Trophoblast cell (in vitro differentiated cells and primary cell): ENCODE results near the gene IL3.

Experiments used
- DNase-seq, 2 donors: peaks; one replicate each; pipeline ENCODE4 v3.0.0-alpha.2; 2016
- H2AFZ ChIP-seq: 2 replicates; pipeline ENCODE4 v1.6.1; 2013; ENCODE audit warnings: low read length, moderate library complexity, mild to moderate bottlenecking; ENCODE audit not compliant: insufficient read depth, poor library complexity
- H2AK5ac ChIP-seq: 2 replicates; pipeline ENCODE4 v1.6.1; 2013; ENCODE audit warnings: mild to moderate bottlenecking, low read length
- H2BK120ac ChIP-seq: 2 replicates; pipeline ENCODE4 v1.6.1; 2013; ENCODE audit warnings: low read length, mild to moderate bottlenecking, moderate library complexity; ENCODE audit not compliant: insufficient read depth, poor library complexity
- H2BK12ac ChIP-seq: 2 replicates; pipeline ENCODE4 v1.6.1; 2013; ENCODE audit warnings: mild to moderate bottlenecking, low read length, moderate library complexity
- H2BK5ac ChIP-seq: 2 replicates; pipeline ENCODE4 v1.6.1; 2013; ENCODE audit warnings: low read length, low read depth, moderate library complexity, mild to moderate bottlenecking; ENCODE audit not compliant: poor library complexity
- H3K14ac ChIP-seq: 2 replicates; pipeline ENCODE4 v1.6.1; 2013; ENCODE audit warnings: mild to moderate bottlenecking, low read length
- H3K18ac ChIP-seq: 2 replicates; pipeline ENCODE4 v1.6.1; 2013; ENCODE audit warnings: mild to moderate bottlenecking, low read length
- H3K23ac ChIP-seq: 2 replicates; pipeline ENCODE4 v1.6.1; 2013; ENCODE audit warnings: low read length
- H3K27ac ChIP-seq: 2 replicates; pipeline ENCODE4 v1.5.1; 2013; ENCODE audit warnings: low read depth, mild to moderate bottlenecking, inconsistent platforms, low read length, moderate library complexity
- H3K27me3 ChIP-seq: 2 replicates; pipeline ENCODE4 v1.6.1; 2013; ENCODE audit warnings: inconsistent platforms, mild to moderate bottlenecking, low read length, moderate library complexity; ENCODE audit not compliant: insufficient read depth
- H3K36me3 ChIP-seq, 2 experiments: 1 replicate in 1 of 2; 2 replicates in 1 of 2; pipeline ENCODE4 v1.6.1; 2013; ENCODE audit warnings: low read length in 2 of 2, mild to moderate bottlenecking in 2 of 2, moderate library complexity in 1 of 2; ENCODE audit not compliant: insufficient read depth in 2 of 2, control insufficient read depth in 1 of 2
- H3K4ac ChIP-seq: 2 replicates; pipeline ENCODE4 v1.6.1; 2013; ENCODE audit warnings: low read depth, mild to moderate bottlenecking, low read length, moderate library complexity
- H3K4me1 ChIP-seq, 2 experiments: 1 replicate in 1 of 2; 2 replicates in 1 of 2; pipeline ENCODE4 v1.6.1; 2013; ENCODE audit warnings: low read length in 2 of 2, mild to moderate bottlenecking in 2 of 2, moderate library complexity in 1 of 2; ENCODE audit not compliant: insufficient read depth in 2 of 2, control insufficient read depth in 1 of 2
- H3K4me2 ChIP-seq: 2 replicates; pipeline ENCODE4 v1.6.1; 2013; ENCODE audit warnings: inconsistent platforms, mild to moderate bottlenecking, low read length, moderate library complexity
- H3K4me3 ChIP-seq: 2 replicates; pipeline ENCODE4 v1.5.1; 2013; ENCODE audit warnings: mild to moderate bottlenecking, low read depth, low read length, inconsistent platforms
- H3K79me1 ChIP-seq: one replicate; pipeline ENCODE4 v1.6.1; 2013; ENCODE audit warnings: low read length
- H3K79me2 ChIP-seq: 2 replicates; pipeline ENCODE4 v1.6.1; 2013; ENCODE audit warnings: low read length, mild to moderate bottlenecking; ENCODE audit not compliant: control insufficient read depth, insufficient read depth, poor library complexity
- H3K9ac ChIP-seq: 2 replicates; pipeline ENCODE4 v1.6.1; 2013; ENCODE audit warnings: mild to moderate bottlenecking, low read length
- H3K9me3 ChIP-seq: 2 replicates; pipeline ENCODE4 v1.6.1; 2013; ENCODE audit warnings: low read depth, mild to moderate bottlenecking, control low read depth, inconsistent platforms, low read length; ENCODE audit not compliant: insufficient read depth
- H4K12ac ChIP-seq: 2 replicates; pipeline ENCODE4 v1.6.1; 2013; ENCODE audit warnings: low read depth, mild to moderate bottlenecking, low read length, moderate library complexity
- H4K8ac ChIP-seq: 2 replicates; pipeline ENCODE4 v1.6.1; 2013; ENCODE audit warnings: low read depth, mild to moderate bottlenecking, low read length, moderate library complexity
- H4K91ac ChIP-seq: one replicate; pipeline ENCODE4 v1.6.1; 2013; ENCODE audit warnings: low read depth, mild to moderate bottlenecking, low read length, moderate library complexity
- WGBS: extraction: QIAGEN DNeasy Blood & Tissue Kit; methylation state at CpG from one replicate; pipeline ENCODE4 v1.1.7; 2013; ENCODE audit warnings: missing lambda C conversion rate; ENCODE audit not compliant: insufficient read length, insufficient coverage; ENCODE audit errors: extremely low coverage; 5-methylcytosine and 5-hydroxymethylcytosine counted together

IL3 gene

DNA sequence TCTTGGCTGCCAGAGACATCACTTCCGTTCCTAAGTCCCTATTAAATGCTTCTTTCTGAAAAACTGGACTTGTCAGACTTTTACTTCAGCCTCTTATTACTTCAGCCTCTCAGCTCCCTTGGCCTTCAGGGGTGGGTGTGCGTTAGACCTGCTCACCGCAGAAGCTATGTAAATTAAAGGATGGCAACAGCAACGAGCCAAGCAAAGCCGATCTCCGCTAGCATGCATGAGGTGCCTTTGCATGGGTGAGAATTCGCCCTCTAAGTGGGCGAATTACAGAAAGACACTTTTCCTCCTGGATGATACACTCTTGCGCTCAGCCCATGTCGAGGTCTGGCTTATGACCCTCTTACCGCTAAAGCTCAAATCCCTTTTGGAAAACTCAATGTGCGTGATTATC is 10.9 kb upstream of the IL3 start:
- no peak overlapping the region for H2BK5ac ChIP-seq
- no peak overlapping the region for H3K4me3 ChIP-seq
- no peaks in the 10 kb centered on the region for H3K79me1 ChIP-seq
- H3K18ac ChIP-seq = no peak overlapping the region
- no peaks in the 10 kb centered on the region for H3K36me3 ChIP-seq
- WGBS = no CpG with 5 or more reads among the region's 12 CpGs
- H2AFZ ChIP-seq = no peak overlapping the region
- H2AK5ac ChIP-seq = no peak overlapping the region
- H3K4me2 ChIP-seq = no peak overlapping the region
- DNase-seq = no peak
- H3K9ac ChIP-seq = no peak overlapping the region
- no peak overlapping the region for H2BK120ac ChIP-seq
- H3K4me1 ChIP-seq = no peaks in the 10 kb centered on the region
- no peak overlapping the region for H3K27ac ChIP-seq
- no peak overlapping the region for H4K12ac ChIP-seq
- H2BK12ac ChIP-seq = no peak overlapping the region
- H3K79me2 ChIP-seq = no peaks in the 10 kb centered on the region
- no peaks in the 10 kb centered on the region for H3K27me3 ChIP-seq
- no peak overlapping the region for H4K8ac ChIP-seq
- H3K9me3 ChIP-seq = no peaks in the 10 kb centered on the region
- no peak overlapping the region for H4K91ac ChIP-seq
- no peak overlapping the region for H3K14ac ChIP-seq
- no peak overlapping the region for H3K4ac ChIP-seq
- no peak overlapping the region for H3K23ac ChIP-seq

- H4K91ac ChIP-seq = no peak overlapping the region
- H3K4me3 ChIP-seq = no peak overlapping the region
- peak in 1 of 2 donors; percentile 19 for DNase-seq
- WGBS = no CpG with 5 or more reads among the region's 5 CpGs
- H3K79me2 ChIP-seq = no peaks in the 10 kb centered on the region
- no peak overlapping the region for H2AFZ ChIP-seq
- no peaks in the 10 kb centered on the region for H3K27me3 ChIP-seq
- no peaks in the 10 kb centered on the region for H3K36me3 ChIP-seq
- H3K4ac ChIP-seq = no peak overlapping the region
- no peaks in the 10 kb centered on the region for H3K9me3 ChIP-seq
- H3K4me2 ChIP-seq = no peak overlapping the region
- H3K4me1 ChIP-seq = no peaks in the 10 kb centered on the region
- H3K14ac ChIP-seq = no peak overlapping the region
- no peaks in the 10 kb centered on the region for H3K79me1 ChIP-seq
- no peak overlapping the region for H2BK5ac ChIP-seq
- H3K18ac ChIP-seq = no peak overlapping the region
- no peak overlapping the region for H2BK12ac ChIP-seq
- no peak overlapping the region for H3K27ac ChIP-seq
- H4K8ac ChIP-seq = no peak overlapping the region
- no peak overlapping the region for H3K23ac ChIP-seq
- no peak overlapping the region for H2AK5ac ChIP-seq
- H3K9ac ChIP-seq = no peak overlapping the region
- H2BK120ac ChIP-seq = no peak overlapping the region
- no peak overlapping the region for H4K12ac ChIP-seq
Observed at GRCh38 chr5:132050136-132050535, 10.3 kb upstream of the IL3 start.

- no peak for DNase-seq
- Histone ChIP-seq H3K4me3 (no peak overlapping the region), H2AK5ac (no peak overlapping the region)
Observed at GRCh38 chr5:132050661-132051552, 9.5 kb upstream of the IL3 start.

DNA sequence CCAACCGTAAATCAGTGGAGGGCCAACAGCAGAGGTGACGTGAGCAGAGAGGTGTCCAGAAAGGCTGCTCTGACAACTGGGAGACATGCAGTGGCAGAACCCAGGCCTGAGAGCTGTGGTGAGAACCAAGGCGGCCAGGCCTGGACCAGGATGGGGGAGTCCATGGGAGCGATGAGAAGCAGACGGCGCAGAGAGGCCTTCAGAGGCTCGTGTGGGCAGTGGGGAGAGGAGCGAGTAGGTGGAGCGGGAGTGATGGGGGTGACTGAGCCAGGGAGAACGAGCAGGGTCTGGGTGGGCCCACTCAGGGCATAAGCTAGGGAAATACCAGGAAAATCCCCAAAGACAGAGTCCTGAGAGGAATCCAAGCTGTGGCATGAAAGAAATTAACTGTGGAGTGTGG is 7.9 kb upstream of the IL3 start:
- Histone ChIP-seq H3K4ac (no peak overlapping the region), H2BK5ac (no peak overlapping the region), H2BK12ac (no peak overlapping the region), H2BK120ac (no peak overlapping the region), H3K79me1 (no peaks in the 10 kb centered on the region), H3K27ac (no peak overlapping the region), H3K4me1 (no peaks in the 10 kb centered on the region), H4K91ac (no peak overlapping the region), H3K36me3 (no peaks in the 10 kb centered on the region), H3K14ac (no peak overlapping the region), H3K79me2 (no peaks in the 10 kb centered on the region), H3K4me3 (no peak overlapping the region), H3K4me2 (no peak overlapping the region), H3K9me3 (no peaks in the 10 kb centered on the region), H2AK5ac (no peak overlapping the region), H3K23ac (no peak overlapping the region), H3K9ac (no peak overlapping the region), H3K18ac (no peak overlapping the region), H4K12ac (no peak overlapping the region), H2AFZ (no peak overlapping the region), H3K27me3 (no peaks in the 10 kb centered on the region), H4K8ac (no peak overlapping the region)
- DNase-seq = no peak
- WGBS = no CpG with 5 or more reads among the region's 10 CpGs

More at GRCh38 chr5:132050661-132051552, 9.5 kb upstream of the IL3 start:
- Histone ChIP-seq H3K23ac (no peak overlapping the region), H3K9me3 (no peaks in the 10 kb centered on the region), H2BK12ac (no peak overlapping the region), H3K27ac (no peak overlapping the region), H3K18ac (no peak overlapping the region), H3K14ac (no peak overlapping the region), H3K9ac (no peak overlapping the region), H4K8ac (no peak overlapping the region), H4K12ac (no peak overlapping the region), H3K79me1 (no peaks in the 10 kb centered on the region), H2BK120ac (no peak overlapping the region), H2AFZ (no peak overlapping the region), H2BK5ac (no peak overlapping the region), H3K4me2 (no peak overlapping the region), H3K4ac (no peak overlapping the region), H3K36me3 (no peaks in the 10 kb centered on the region), H4K91ac (no peak overlapping the region), H3K4me1 (no peaks in the 10 kb centered on the region), H3K27me3 (no peaks in the 10 kb centered on the region), H3K79me2 (no peaks in the 10 kb centered on the region)
- WGBS = no CpG with 5 or more reads among the region's 9 CpGs
